GM12892 (cell line): Measurements from ENCODE around the gene MOGAT1.

Experiments
- POLR2A ChIP-seq: IDR thresholded peaks from 2 replicates; pipeline ENCODE4 v1.6.1; 2011; ENCODE audit warnings: low read depth, low read length, control low read depth
- POLR2AphosphoS5 ChIP-seq: IDR thresholded peaks from 2 replicates; pipeline ENCODE4 v1.6.1; 2011; ENCODE audit warnings: low read depth, low read length, control low read depth
- TAF1 ChIP-seq: IDR thresholded peaks from 2 replicates; pipeline ENCODE4 v1.6.1; 2011; ENCODE audit warnings: low read depth, mild to moderate bottlenecking, control low read depth, low read length, borderline replicate concordance

DNA sequence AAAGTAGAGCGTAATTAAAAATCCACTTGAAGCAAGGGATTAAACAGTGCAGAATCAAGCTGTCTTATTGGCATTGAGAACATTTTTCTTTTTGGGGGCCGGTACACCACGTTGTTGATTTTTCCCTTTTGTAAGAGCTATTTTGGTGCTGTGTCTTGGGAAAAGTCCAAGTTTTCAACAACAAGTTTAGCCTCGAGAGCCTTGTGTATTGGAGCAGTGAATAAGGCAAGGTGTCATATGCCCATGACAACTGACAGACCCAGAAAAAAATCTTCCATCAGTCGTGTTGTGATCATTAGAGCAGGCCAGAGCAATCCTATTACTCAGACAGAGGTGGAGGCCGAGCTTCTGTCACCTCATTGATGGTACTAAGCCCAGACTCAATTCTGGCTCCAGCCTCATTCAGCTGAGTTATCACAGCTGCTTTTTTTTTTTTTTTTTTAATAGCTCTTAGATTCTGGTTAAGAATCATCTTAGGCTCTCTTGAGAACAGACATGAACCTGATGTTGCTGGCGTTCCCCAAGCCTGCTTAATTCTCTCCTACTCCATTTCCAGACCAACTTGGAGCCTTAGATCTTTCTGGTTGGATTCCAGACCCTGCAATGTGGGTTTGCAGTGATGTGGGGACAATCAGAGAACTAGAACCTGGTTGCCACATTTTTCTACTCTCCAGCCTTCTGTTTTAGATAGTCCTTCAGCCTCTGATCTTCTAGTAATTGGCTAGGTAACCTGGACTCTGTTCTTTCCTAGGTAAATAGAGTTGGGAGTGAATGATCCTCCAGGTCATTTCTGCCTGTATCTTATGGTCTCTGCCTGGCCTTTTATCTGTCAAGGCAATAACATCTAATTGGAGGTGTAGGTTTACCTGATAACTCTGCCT lies 43.1 kb downstream of the MOGAT1 start:
- TF ChIP-seq POLR2AphosphoS5 (no peak), TAF1 (no peak), POLR2A (no peak)
